Upper lobe of left lung (tissue), 6 donors: ENCODE data around the gene TCF7L2. TPM values are rescaled to one million over a fixed set of nuclear protein-coding genes. Genes with fewer than 3 reads are reported as not detected.

Experiments
- ATAC-seq, 2 donors: fragments of 200-7000 bp; cut with Tn5 transposase; one replicate each; pipeline ENCODE4 v1.9.1; 2022; ENCODE audit warnings: mild to moderate bottlenecking in 2 of 2, moderate library complexity in 2 of 2; ENCODE audit not compliant: low FRiP score in 2 of 2
- DNase-seq, 2 donors: peaks; one replicate each; pipeline ENCODE4 v3.0.0-alpha.2; 2019 to 2020
- H3K27ac ChIP-seq, 4 donors: fragments of 200-600 bp; sonication (generic); one replicate each; pipeline ENCODE4 v1.5.1; 2016 to 2019
- H3K27me3 ChIP-seq, 4 donors: fragments of 200-600 bp; sonication (generic); one replicate each; pipeline ENCODE4 v1.5.1; 2017 to 2019
- H3K36me3 ChIP-seq, 4 donors: fragments of 200-600 bp; sonication (generic); one replicate each; pipeline ENCODE4 v1.5.1; 2016 to 2019
- H3K4me1 ChIP-seq, 4 donors: fragments of 200-600 bp; sonication (generic); one replicate each; pipeline ENCODE4 v1.5.1; 2018 to 2019
- H3K4me3 ChIP-seq, 4 donors: fragments of 200-600 bp; sonication (generic); one replicate each; pipeline ENCODE4 v1.5.1; 2017 to 2019; ENCODE audit warnings: mild to moderate bottlenecking in 2 of 4, moderate library complexity in 1 of 4
- H3K9me3 ChIP-seq, 4 donors: fragments of 200-600 bp; sonication (generic); one replicate each; pipeline ENCODE4 v1.5.1; 2018 to 2019
- CTCF ChIP-seq, 6 experiments: fragments of 450-650 bp in 4 of 6; fragments of 200-600 bp in 2 of 6; sonication (generic) in 2 of 6; IDR thresholded peaks; one replicate each; pipeline ENCODE4 v1.5.1; 2016 to 2019; ENCODE audit warnings: antibody characterized with exemption in 6 of 6
- EP300 ChIP-seq, 4 donors: sonication (generic); formaldehyde crosslinking; IDR thresholded peaks; one replicate each; pipeline ENCODE4 v1.5.1; 2017; ENCODE audit warnings: antibody characterized with exemption in 4 of 4, control low read depth in 2 of 4
- POLR2A ChIP-seq, 4 donors: fragments of 450-650 bp; IDR thresholded peaks; one replicate each; pipeline ENCODE4 v1.5.1; 2016 to 2017; ENCODE audit warnings: antibody characterized with exemption in 4 of 4, mild to moderate bottlenecking in 2 of 4
- POLR2AphosphoS5 ChIP-seq, 2 donors: sonication (generic); formaldehyde crosslinking; IDR thresholded peaks; one replicate each; pipeline ENCODE4 v1.5.1; 2017; ENCODE audit warnings: antibody characterized with exemption in 2 of 2
- WGBS, 2 donors: methylation state at CpG; one replicate each; pipeline ENCODE4 v1.1.5; 2017 to 2018; 5-methylcytosine and 5-hydroxymethylcytosine counted together
- total RNA-seq, 6 donors: library from RNA; depleted of rRNA in 4 of 6; stranded (reverse); fragments of >200 nt in 4 of 6; gene quantifications; one replicate each; pipeline versions ENCODE4 v1.1.0 to v1.2.1, GENCODE V29; 2016 to 2021
- donor health status: DM: no; HTN: no; CAD: no; lungs with moderate emphysema.
- donor health status: DM: no; HTN: yes; CAD: no; lungs with severe emphysema.

Gene TCF7L2
- total RNA-seq, 6 donors from 2014 or later, result 15.5 to 80.3 (median 48.1) TPM

GRCh38 chr10:113095419-113096127 is 145.5 kb downstream of the TCF7L2 start:
- peak overlapping the region in 1 of 4 donors; percentile 9 for H3K27ac ChIP-seq
- DNase-seq (no peak), ATAC-seq (no peak)

GRCh38 chr10:113096128-113096996 is 146.3 kb downstream of the TCF7L2 start:
- Histone ChIP-seq H3K4me3 (no peak overlapping the region), H3K9me3 (no peaks in the 10 kb centered on the region), H3K4me1 (peaks cover 23 to 43% (median 35%) of the 10 kb centered on the region in 4 donors), H3K27me3 (no peaks in the 10 kb centered on the region), H3K36me3 (peaks cover 0 to 4% (median 0%) of the 10 kb centered on the region in 4 donors), H3K27ac (peak overlapping the region in 1 of 4 donors; percentile 14)
- DNase-seq (no peak), ATAC-seq (peak in 1 of 2 donors; percentile 75)
- 87 to 89% methylated on average over 11 of the region's 11 CpGs for WGBS, 2 donors
- TF ChIP-seq POLR2A (IDR thresholded peaks at IDR 0.05), result no peak
- TF ChIP-seq EP300 (IDR thresholded peaks at IDR 0.05), result no peak
- no peak for TF ChIP-seq CTCF (IDR thresholded peaks at IDR 0.05)
- TF ChIP-seq POLR2AphosphoS5 (IDR thresholded peaks at IDR 0.05), result no peak

More at GRCh38 chr10:113095419-113096127, 145.5 kb downstream of the TCF7L2 start:
- TF ChIP-seq POLR2A (IDR thresholded peaks at IDR 0.05), result no peak
- TF ChIP-seq EP300 (IDR thresholded peaks at IDR 0.05), result no peak
- no peak for TF ChIP-seq CTCF (IDR thresholded peaks at IDR 0.05)
- no peak for TF ChIP-seq POLR2AphosphoS5 (IDR thresholded peaks at IDR 0.05)
- Histone ChIP-seq H3K9me3 (no peaks in the 10 kb centered on the region), H3K4me3 (no peak overlapping the region), H3K36me3 (peaks cover 0 to 4% (median 0%) of the 10 kb centered on the region in 4 donors), H3K27me3 (no peaks in the 10 kb centered on the region), H3K4me1 (peaks cover 23 to 43% (median 35%) of the 10 kb centered on the region in 4 donors)
- 78 to 79% methylated on average over 15 of the region's 15 CpGs for WGBS, 2 donors

GRCh38 chr10:113097036-113097435 is 147.0 kb downstream of the TCF7L2 start:
- H3K27ac ChIP-seq, result peak overlapping the region in 1 of 4 donors; percentile 14
- H3K4me1 ChIP-seq, result peaks cover 23 to 38% (median 35%) of the 10 kb centered on the region in 4 donors

More at GRCh38 chr10:113097036-113097435, 147.0 kb downstream of the TCF7L2 start:
- no peak for DNase-seq
- Histone ChIP-seq H3K27me3 (no peaks in the 10 kb centered on the region), H3K9me3 (no peaks in the 10 kb centered on the region), H3K36me3 (peaks cover 0 to 4% (median 0%) of the 10 kb centered on the region in 4 donors), H3K4me3 (no peak overlapping the region)
- no peak for ATAC-seq
- TF ChIP-seq POLR2A (IDR thresholded peaks at IDR 0.05), result no peak
- TF ChIP-seq POLR2AphosphoS5 (IDR thresholded peaks at IDR 0.05), result no peak
- no peak for TF ChIP-seq EP300 (IDR thresholded peaks at IDR 0.05)
- no peak for TF ChIP-seq CTCF (IDR thresholded peaks at IDR 0.05)
- 56 to 91% methylated on average over 6 of the region's 6 CpGs for WGBS, 2 donors
